Neural progenitor cell (in vitro differentiated cells): ENCODE data around the gene MACROD2.

Source experiments
- EZH2 ChIP-seq: fragments of 200-600 bp; sonication (generic); IDR thresholded peaks from 2 replicates; pipeline ENCODE4 v1.6.1; 2017; ENCODE audit warnings: antibody characterized with exemption, mild to moderate bottlenecking, moderate library complexity
- EZH2phosphoT487 ChIP-seq: fragments of 200-600 bp; sonication (generic); IDR thresholded peaks from 2 replicates; pipeline ENCODE4 v1.6.1; 2017; ENCODE audit warnings: antibody characterized with exemption

DNA sequence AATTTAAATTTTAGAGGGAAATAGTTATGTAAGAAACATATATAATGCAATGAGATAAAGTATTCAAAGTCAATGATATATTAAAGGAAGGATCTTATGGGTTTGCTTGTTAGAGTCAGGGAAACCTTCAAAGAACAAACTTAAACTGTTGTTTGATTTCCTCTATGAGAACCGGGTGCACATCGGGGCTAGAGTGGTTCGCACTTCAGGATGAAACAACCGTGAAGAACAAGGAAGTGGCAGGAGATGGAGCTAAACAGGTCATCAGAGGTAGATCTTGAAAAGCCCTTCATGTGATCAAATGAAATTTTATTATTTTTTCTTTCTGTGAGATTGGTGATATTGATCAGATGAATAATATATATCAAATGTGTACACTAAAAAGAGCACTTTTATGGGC is 1294.0 kb downstream of the MACROD2 start:
- TF ChIP-seq EZH2phosphoT487 (no peak), EZH2 (no peak)
